ENCODE results near the gene TMEM132D. TPM values are rescaled to one million over a fixed set of nuclear protein-coding genes. Genes with fewer than 3 reads are reported as not detected.

Gene TMEM132D
- total and polyA plus RNA-seq, 2 donors from 2014 or later = 0.13 TPM; not detected in 1

- intact Hi-C loops (cut with DNase I) = no loop called here
- DNase-seq (peak in 1 of 5 donors; percentile 12), FAIRE-seq (no peak)
- Histone ChIP-seq H3K36me3 (ENCODE audit: control insufficient read depth in 2 of 3, insufficient read depth in 3 of 3, low read length in 3 of 3) (no peaks in the 10 kb centered on the region), H3K4me1 (ENCODE audit: control insufficient read depth in 2 of 3, insufficient read depth in 2 of 3, low read depth in 1 of 3, low read length in 3 of 3) (no peaks in the 10 kb centered on the region), H3K27me3 (ENCODE audit: control insufficient read depth, insufficient read depth, low read length) (no peaks in the 10 kb centered on the region), H3K9ac (ENCODE audit: low read length in 3 of 3) (no peak overlapping the region), H3K27ac (ENCODE audit: low read depth in 2 of 2, low read length in 2 of 2) (no peak overlapping the region), H3K9me3 (ENCODE audit: control insufficient read depth in 2 of 3, insufficient read depth in 1 of 3, low read length in 3 of 3) (no peaks in the 10 kb centered on the region), H3K4me3 (ENCODE audit: low read length in 3 of 3) (no peak overlapping the region)
- TF ChIP-seq, protein P1, sequence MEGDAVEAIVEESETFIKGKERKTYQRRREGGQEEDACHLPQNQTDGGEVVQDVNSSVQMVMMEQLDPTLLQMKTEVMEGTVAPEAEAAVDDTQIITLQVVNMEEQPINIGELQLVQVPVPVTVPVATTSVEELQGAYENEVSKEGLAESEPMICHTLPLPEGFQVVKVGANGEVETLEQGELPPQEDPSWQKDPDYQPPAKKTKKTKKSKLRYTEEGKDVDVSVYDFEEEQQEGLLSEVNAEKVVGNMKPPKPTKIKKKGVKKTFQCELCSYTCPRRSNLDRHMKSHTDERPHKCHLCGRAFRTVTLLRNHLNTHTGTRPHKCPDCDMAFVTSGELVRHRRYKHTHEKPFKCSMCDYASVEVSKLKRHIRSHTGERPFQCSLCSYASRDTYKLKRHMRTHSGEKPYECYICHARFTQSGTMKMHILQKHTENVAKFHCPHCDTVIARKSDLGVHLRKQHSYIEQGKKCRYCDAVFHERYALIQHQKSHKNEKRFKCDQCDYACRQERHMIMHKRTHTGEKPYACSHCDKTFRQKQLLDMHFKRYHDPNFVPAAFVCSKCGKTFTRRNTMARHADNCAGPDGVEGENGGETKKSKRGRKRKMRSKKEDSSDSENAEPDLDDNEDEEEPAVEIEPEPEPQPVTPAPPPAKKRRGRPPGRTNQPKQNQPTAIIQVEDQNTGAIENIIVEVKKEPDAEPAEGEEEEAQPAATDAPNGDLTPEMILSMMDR (IDR thresholded peaks at IDR 0.05; ENCODE audit: borderline replicate concordance, extremely low read depth, insufficient read depth) = no peak
These were observed 830.5 kb downstream of the TMEM132D start for GRCh38 chr12:129073157-129073915.

GRCh38 chr12:129071362-129071761 lies 832.5 kb downstream of the TMEM132D start:
- TF ChIP-seq, protein P1 (IDR thresholded peaks at IDR 0.05; ENCODE audit: borderline replicate concordance, extremely low read depth, insufficient read depth) = no peak
- Histone ChIP-seq H3K27me3 (ENCODE audit: control insufficient read depth, insufficient read depth, low read length) (no peaks in the 10 kb centered on the region), H3K9ac (ENCODE audit: low read length in 3 of 3) (no peak overlapping the region), H3K27ac (ENCODE audit: low read depth in 2 of 2, low read length in 2 of 2) (no peak overlapping the region), H3K9me3 (ENCODE audit: control insufficient read depth in 2 of 3, insufficient read depth in 1 of 3, low read length in 3 of 3) (no peaks in the 10 kb centered on the region), H3K4me3 (ENCODE audit: low read length in 3 of 3) (no peak overlapping the region), H3K36me3 (ENCODE audit: control insufficient read depth in 2 of 3, insufficient read depth in 3 of 3, low read length in 3 of 3) (no peaks in the 10 kb centered on the region), H3K4me1 (ENCODE audit: control insufficient read depth in 2 of 3, insufficient read depth in 2 of 3, low read depth in 1 of 3, low read length in 3 of 3) (no peaks in the 10 kb centered on the region)
- intact Hi-C loops (cut with DNase I) = no loop called here
- no peak for DNase-seq
- no peak for FAIRE-seq

- TF ChIP-seq, protein P1 (IDR thresholded peaks at IDR 0.05; ENCODE audit: borderline replicate concordance, extremely low read depth, insufficient read depth) = no peak
- FAIRE-seq (no peak), DNase-seq (peak in 2 of 5 donors; percentile 11 to 49)
- H3K4me1 ChIP-seq (ENCODE audit: control insufficient read depth in 2 of 3, insufficient read depth in 2 of 3, low read depth in 1 of 3, low read length in 3 of 3) = no peaks in the 10 kb centered on the region
- H3K4me3 ChIP-seq (ENCODE audit: low read length in 3 of 3) = no peak overlapping the region
- intact Hi-C loops (cut with DNase I) = no loop called here
- H3K36me3 ChIP-seq (ENCODE audit: control insufficient read depth in 2 of 3, insufficient read depth in 3 of 3, low read length in 3 of 3) = no peaks in the 10 kb centered on the region
- H3K9me3 ChIP-seq (ENCODE audit: control insufficient read depth in 2 of 3, insufficient read depth in 1 of 3, low read length in 3 of 3) = no peaks in the 10 kb centered on the region
- H3K27ac ChIP-seq (ENCODE audit: low read depth in 2 of 2, low read length in 2 of 2) = no peak overlapping the region
- no peaks in the 10 kb centered on the region for H3K27me3 ChIP-seq (ENCODE audit: control insufficient read depth, insufficient read depth, low read length)
- H3K9ac ChIP-seq (ENCODE audit: low read length in 3 of 3) = no peak overlapping the region
These were observed 833.9 kb downstream of the TMEM132D start for GRCh38 chr12:129069886-129070285.

All from kidney (tissue), 14 donors.